ENCODE results near the gene SDK1. TPM values are rescaled to one million over a fixed set of nuclear protein-coding genes. Genes with fewer than 3 reads are reported as not detected.

The SDK1 gene
- total and polyA plus RNA-seq, 7 experiments from 2014 or later: 0.07 to 2.5 (median 0.54) TPM

GRCh38 chr7:4226524-4226882, 925.5 kb downstream of the SDK1 start:
- Mint-ChIP-seq H3K36me3 (peaks cover 0 to 11% (median 0%) of the 10 kb centered on the region in 5 donors), H3K4me3 (no peak overlapping the region), H3K27ac (no peak overlapping the region), H3K9me3 (peaks cover 0 to 2% (median 0%) of the 10 kb centered on the region in 11 donors), H3K4me1 (no peaks in the 10 kb centered on the region), H3K27me3 (peaks cover 0 to 5% (median 0%) of the 10 kb centered on the region in 5 donors)
- Histone ChIP-seq H3K4me3 (ENCODE audit: low read length) (no peak overlapping the region), H3K9me3 (ENCODE audit: control insufficient read depth in 2 of 3, low read length in 3 of 3) (no peaks in the 10 kb centered on the region), H3K27me3 (ENCODE audit: control insufficient read depth in 2 of 2, insufficient read depth in 2 of 2, low read length in 2 of 2) (no peaks in the 10 kb centered on the region), H3K4me1 (ENCODE audit: control insufficient read depth in 2 of 2, insufficient read depth in 2 of 2, low read length in 2 of 2) (no peaks in the 10 kb centered on the region), H3K36me3 (ENCODE audit: control insufficient read depth in 2 of 3, insufficient read depth in 3 of 3, low read length in 3 of 3) (no peaks in the 10 kb centered on the region), H3K27ac (ENCODE audit: low read depth, low read length) (no peak overlapping the region)
- ChIA-PET POLR2A (no interaction called here), CTCF (no interaction called here)
- ATAC-seq (no peak), DNase-seq (no peak)
- intact Hi-C loops (cut with micrococcal nuclease): no loop called here

- H3K27me3 ChIP-seq (ENCODE audit: control insufficient read depth in 2 of 2, insufficient read depth in 2 of 2, low read length in 2 of 2): no peaks in the 10 kb centered on the region
- DNase-seq: no peak
- H3K4me3 ChIP-seq (ENCODE audit: low read length): no peak overlapping the region
- Mint-ChIP-seq H3K4me3 (no peak overlapping the region), H3K4me1 (no peaks in the 10 kb centered on the region), H3K27me3 (peaks cover 0 to 5% (median 0%) of the 10 kb centered on the region in 5 donors), H3K36me3 (peaks cover 0 to 8% (median 0%) of the 10 kb centered on the region in 5 donors), H3K27ac (no peak overlapping the region), H3K9me3 (peaks cover 0 to 2% (median 0%) of the 10 kb centered on the region in 11 donors)
- ATAC-seq: no peak
- H3K27ac ChIP-seq (ENCODE audit: low read depth, low read length): no peak overlapping the region
- intact Hi-C loops (cut with micrococcal nuclease): no loop called here
- POLR2A ChIA-PET: no interaction called here
- CTCF ChIA-PET: no interaction called here
- no peaks in the 10 kb centered on the region for H3K36me3 ChIP-seq (ENCODE audit: control insufficient read depth in 2 of 3, insufficient read depth in 3 of 3, low read length in 3 of 3)
- no peaks in the 10 kb centered on the region for H3K9me3 ChIP-seq (ENCODE audit: control insufficient read depth in 2 of 3, low read length in 3 of 3)
- no peaks in the 10 kb centered on the region for H3K4me1 ChIP-seq (ENCODE audit: control insufficient read depth in 2 of 2, insufficient read depth in 2 of 2, low read length in 2 of 2)
Measured at GRCh38 chr7:4227105-4228010, 926.3 kb downstream of the SDK1 start.

GRCh38 chr7:4230352-4230751, 929.3 kb downstream of the SDK1 start:
- peaks cover 0 to 2% (median 0%) of the 10 kb centered on the region in 11 donors for H3K9me3 Mint-ChIP-seq
- no peaks in the 10 kb centered on the region for H3K36me3 ChIP-seq (ENCODE audit: control insufficient read depth in 2 of 3, insufficient read depth in 3 of 3, low read length in 3 of 3)
- intact Hi-C loops (cut with micrococcal nuclease): no loop called here
- no peaks in the 10 kb centered on the region for H3K36me3 Mint-ChIP-seq
- CTCF ChIA-PET: no interaction called here
- no peaks in the 10 kb centered on the region for H3K4me1 Mint-ChIP-seq
- ATAC-seq: no peak
- H3K27ac ChIP-seq (ENCODE audit: low read depth, low read length): no peak overlapping the region
- H3K9me3 ChIP-seq (ENCODE audit: control insufficient read depth in 2 of 3, low read length in 3 of 3): no peaks in the 10 kb centered on the region
- no peaks in the 10 kb centered on the region for H3K4me1 ChIP-seq (ENCODE audit: control insufficient read depth in 2 of 2, insufficient read depth in 2 of 2, low read length in 2 of 2)
- no peak for DNase-seq
- POLR2A ChIA-PET: no interaction called here
- H3K27me3 Mint-ChIP-seq: peaks cover 0 to 5% (median 0%) of the 10 kb centered on the region in 5 donors
- H3K4me3 ChIP-seq (ENCODE audit: low read length): no peak overlapping the region
- no peaks in the 10 kb centered on the region for H3K27me3 ChIP-seq (ENCODE audit: control insufficient read depth in 2 of 2, insufficient read depth in 2 of 2, low read length in 2 of 2)
- no peak overlapping the region for H3K4me3 Mint-ChIP-seq
- no peak overlapping the region for H3K27ac Mint-ChIP-seq

GRCh38 chr7:4233146-4233545, 932.1 kb downstream of the SDK1 start:
- H3K27me3 Mint-ChIP-seq: peaks cover 0 to 5% (median 0%) of the 10 kb centered on the region in 5 donors
- ATAC-seq: no peak

GRCh38 chr7:4233621-4234497, 932.8 kb downstream of the SDK1 start:
- Histone ChIP-seq H3K36me3 (ENCODE audit: control insufficient read depth in 2 of 3, insufficient read depth in 3 of 3, low read length in 3 of 3) (no peaks in the 10 kb centered on the region), H3K27me3 (ENCODE audit: control insufficient read depth in 2 of 2, insufficient read depth in 2 of 2, low read length in 2 of 2) (no peaks in the 10 kb centered on the region), H3K9me3 (ENCODE audit: control insufficient read depth in 2 of 3, low read length in 3 of 3) (no peaks in the 10 kb centered on the region), H3K4me1 (ENCODE audit: control insufficient read depth in 2 of 2, insufficient read depth in 2 of 2, low read length in 2 of 2) (no peaks in the 10 kb centered on the region), H3K4me3 (ENCODE audit: low read length) (no peak overlapping the region), H3K27ac (ENCODE audit: low read depth, low read length) (no peak overlapping the region)
- Mint-ChIP-seq H3K4me1 (no peaks in the 10 kb centered on the region), H3K27ac (no peak overlapping the region), H3K4me3 (no peak overlapping the region), H3K36me3 (no peaks in the 10 kb centered on the region), H3K27me3 (peaks cover 0 to 5% (median 0%) of the 10 kb centered on the region in 5 donors), H3K9me3 (peaks cover 0 to 2% (median 0%) of the 10 kb centered on the region in 11 donors)
- ChIA-PET CTCF (interaction anchor here (0.6 kb wide), 1 partner anchor 51 kb away, joined by 3 read pairs; no protein-coding TSS in a partner anchor), POLR2A (no interaction called here)
- intact Hi-C loops (cut with micrococcal nuclease): no loop called here
- no peak for DNase-seq
- ATAC-seq: no peak

More at GRCh38 chr7:4233146-4233545, 932.1 kb downstream of the SDK1 start:
- POLR2A ChIA-PET: no interaction called here
- Mint-ChIP-seq H3K4me1 (no peaks in the 10 kb centered on the region), H3K27ac (no peak overlapping the region), H3K9me3 (peaks cover 0 to 2% (median 0%) of the 10 kb centered on the region in 11 donors), H3K4me3 (no peak overlapping the region), H3K36me3 (no peaks in the 10 kb centered on the region)
- Histone ChIP-seq H3K9me3 (ENCODE audit: control insufficient read depth in 2 of 3, low read length in 3 of 3) (no peaks in the 10 kb centered on the region), H3K36me3 (ENCODE audit: control insufficient read depth in 2 of 3, insufficient read depth in 3 of 3, low read length in 3 of 3) (no peaks in the 10 kb centered on the region), H3K4me1 (ENCODE audit: control insufficient read depth in 2 of 2, insufficient read depth in 2 of 2, low read length in 2 of 2) (no peaks in the 10 kb centered on the region), H3K27ac (ENCODE audit: low read depth, low read length) (no peak overlapping the region), H3K4me3 (ENCODE audit: low read length) (no peak overlapping the region), H3K27me3 (ENCODE audit: control insufficient read depth in 2 of 2, insufficient read depth in 2 of 2, low read length in 2 of 2) (no peaks in the 10 kb centered on the region)
- DNase-seq: no peak
- CTCF ChIA-PET: no interaction called here
- intact Hi-C loops (cut with micrococcal nuclease): no loop called here

- no peaks in the 10 kb centered on the region for H3K4me1 ChIP-seq (ENCODE audit: control insufficient read depth in 2 of 2, insufficient read depth in 2 of 2, low read length in 2 of 2)
- CTCF ChIA-PET: interaction anchor here (0.6 kb wide), 1 partner anchor 50 kb away, joined by 3 read pairs; no protein-coding TSS in a partner anchor
- no peaks in the 10 kb centered on the region for H3K36me3 Mint-ChIP-seq
- peaks cover 0 to 2% (median 0%) of the 10 kb centered on the region in 11 donors for H3K9me3 Mint-ChIP-seq
- intact Hi-C loops (cut with micrococcal nuclease): no loop called here
- H3K27me3 Mint-ChIP-seq: peaks cover 0 to 5% (median 0%) of the 10 kb centered on the region in 5 donors
- H3K4me3 Mint-ChIP-seq: no peak overlapping the region
- ATAC-seq: no peak
- H3K4me3 ChIP-seq (ENCODE audit: low read length): no peak overlapping the region
- no peaks in the 10 kb centered on the region for H3K9me3 ChIP-seq (ENCODE audit: control insufficient read depth in 2 of 3, low read length in 3 of 3)
- H3K27me3 ChIP-seq (ENCODE audit: control insufficient read depth in 2 of 2, insufficient read depth in 2 of 2, low read length in 2 of 2): no peaks in the 10 kb centered on the region
- DNase-seq: no peak
- H3K36me3 ChIP-seq (ENCODE audit: control insufficient read depth in 2 of 3, insufficient read depth in 3 of 3, low read length in 3 of 3): no peaks in the 10 kb centered on the region
- POLR2A ChIA-PET: no interaction called here
- no peaks in the 10 kb centered on the region for H3K4me1 Mint-ChIP-seq
- no peak overlapping the region for H3K27ac ChIP-seq (ENCODE audit: low read depth, low read length)
- H3K27ac Mint-ChIP-seq: no peak overlapping the region
Measured at GRCh38 chr7:4234498-4234855, 933.4 kb downstream of the SDK1 start.

Measured in naive thymus-derived CD4-positive, alpha-beta T cell (primary cell).